Hematopoietic multipotent progenitor cell treated with erythropoietin and hydrocortisone succinate and interleukin-3 and kit ligand, for 4 days (in vitro differentiated cells): ENCODE data around the gene R3HDM1.

Experiments used
- DNase-seq: peaks from one replicate; pipeline ENCODE4 v3.0.0-alpha.2; 2015

Gene R3HDM1

GRCh38 chr2:135733045-135733444 is 201.8 kb downstream of the R3HDM1 start:
- DNase-seq: no peak

GRCh38 chr2:135736546-135736945 is 205.3 kb downstream of the R3HDM1 start:
- DNase-seq: no peak

- DNase-seq: peak; percentile 62
Observed at GRCh38 chr2:135740206-135740605, 208.9 kb downstream of the R3HDM1 start.

GRCh38 chr2:135741043-135741394 is 209.7 kb downstream of the R3HDM1 start:
- DNase-seq: no peak

DNA sequence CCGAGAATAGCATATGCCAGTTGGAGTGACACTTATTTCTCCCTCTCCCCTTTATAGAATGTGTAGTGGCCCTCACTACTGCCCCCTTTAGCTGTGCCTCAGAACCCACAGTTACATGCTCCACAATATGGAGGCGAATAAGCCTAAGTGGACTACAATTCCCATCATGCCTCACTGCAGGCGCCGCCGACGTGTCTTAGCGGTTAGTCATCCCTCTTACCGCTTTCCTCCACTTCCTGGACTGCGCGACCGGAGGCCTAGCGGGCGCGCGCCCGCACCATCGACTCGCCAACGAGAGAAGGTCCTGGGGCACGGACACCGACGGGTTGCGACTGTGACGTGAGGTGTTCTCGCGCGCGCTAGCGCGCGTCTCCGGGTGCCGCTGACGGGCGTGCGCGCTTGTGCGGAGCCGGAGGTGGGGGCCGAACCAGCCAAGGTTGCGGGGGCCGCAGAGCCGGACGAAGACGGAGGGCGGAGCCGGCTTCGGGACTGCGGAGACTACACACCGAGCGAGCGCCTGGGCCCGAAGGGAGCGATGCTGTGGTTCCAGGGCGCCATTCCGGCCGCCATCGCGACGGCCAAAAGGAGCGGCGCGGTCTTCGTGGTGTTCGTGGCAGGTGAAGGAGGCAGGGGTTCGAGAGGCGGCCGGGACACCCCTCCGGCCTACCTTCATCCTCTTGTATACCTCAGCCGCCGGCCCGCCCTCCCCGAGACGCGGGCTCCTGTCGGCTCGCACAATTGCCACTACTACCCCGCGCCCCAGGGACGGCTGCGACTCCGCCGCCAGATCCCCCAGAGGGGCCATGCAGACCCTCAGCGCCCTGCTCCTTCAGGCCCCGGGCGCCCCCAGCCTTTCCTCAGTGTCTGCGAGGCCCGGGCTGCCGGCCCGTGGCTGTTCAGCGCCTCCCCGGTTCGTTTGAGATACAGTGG is 210.4 kb downstream of the R3HDM1 start, which contains the start of gene UBXN4:
TSS of gene UBXN4 (plus strand) at position 461 of the 930 bp plus-strand sequence. CDS start at position 536, 75 bp downstream.
- DNase-seq: peak; percentile 99

GRCh38 chr2:135742325-135742757 is 211.1 kb downstream of the R3HDM1 start:
- peak; percentile 76 for DNase-seq

DNA sequence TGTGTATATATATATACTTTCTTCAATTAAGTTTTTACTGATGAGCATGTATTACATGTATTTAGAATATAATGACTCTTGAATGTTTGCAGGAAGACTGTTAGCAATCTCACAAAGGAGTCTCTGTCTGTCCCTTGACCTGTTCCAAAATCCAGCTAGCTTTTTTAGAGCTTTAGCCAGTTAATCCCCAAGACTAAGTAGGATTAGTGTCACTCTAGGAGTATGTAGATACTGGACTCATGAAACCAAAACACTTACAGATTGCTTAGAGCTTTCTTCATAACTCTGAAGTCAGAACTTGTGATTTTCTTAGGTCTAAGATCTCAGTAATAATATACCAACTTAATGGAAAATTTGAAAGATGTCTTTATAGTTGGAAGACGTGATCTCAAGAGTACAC is 212.6 kb downstream of the R3HDM1 start:
- DNase-seq: no peak

GRCh38 chr2:135744760-135745314 is 213.6 kb downstream of the R3HDM1 start:
- peak; percentile 70 for DNase-seq

GRCh38 chr2:135745545-135745944 is 214.3 kb downstream of the R3HDM1 start:
- no peak for DNase-seq

GRCh38 chr2:135755573-135755972 is 224.3 kb downstream of the R3HDM1 start:
- DNase-seq: no peak

DNA sequence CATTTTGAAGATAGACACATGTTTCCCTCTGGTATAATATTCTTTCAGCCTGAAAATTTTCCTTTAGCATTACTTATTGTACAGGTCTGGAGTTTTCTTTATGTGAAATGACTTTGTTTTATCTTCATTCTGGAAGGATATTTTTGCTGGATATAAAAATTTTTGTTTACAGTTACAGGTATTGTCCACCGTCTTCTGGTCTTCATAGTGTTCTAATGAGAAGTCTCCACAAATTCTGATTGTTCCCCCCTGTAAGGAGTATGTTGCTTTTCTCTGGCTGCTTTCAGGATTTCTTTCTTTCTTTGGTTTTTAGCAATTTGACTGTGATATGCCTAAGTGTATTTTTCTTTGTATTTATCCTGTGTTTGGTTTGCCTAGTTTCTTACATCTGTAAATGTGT is 225.4 kb downstream of the R3HDM1 start:
- no peak for DNase-seq

DNA sequence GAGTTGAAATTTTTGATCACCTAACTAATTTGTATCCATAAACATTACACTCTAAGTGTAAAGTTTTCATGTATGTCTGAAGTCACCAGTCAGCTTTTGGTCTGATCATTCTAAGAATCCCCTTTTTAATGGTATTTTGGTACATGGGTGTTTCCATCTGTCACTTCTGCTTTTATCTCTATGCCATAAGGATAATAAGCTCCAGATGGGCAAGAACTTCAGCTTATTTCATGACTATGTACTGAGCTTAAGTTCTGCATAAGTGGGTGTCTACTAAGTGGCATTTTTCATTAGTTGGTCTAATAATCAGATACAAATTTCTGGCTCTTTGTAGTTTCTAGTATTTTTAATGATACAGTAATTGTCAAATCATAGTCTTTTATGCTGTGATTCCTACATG is 230.7 kb downstream of the R3HDM1 start:
- DNase-seq: peak; percentile 28

DNA sequence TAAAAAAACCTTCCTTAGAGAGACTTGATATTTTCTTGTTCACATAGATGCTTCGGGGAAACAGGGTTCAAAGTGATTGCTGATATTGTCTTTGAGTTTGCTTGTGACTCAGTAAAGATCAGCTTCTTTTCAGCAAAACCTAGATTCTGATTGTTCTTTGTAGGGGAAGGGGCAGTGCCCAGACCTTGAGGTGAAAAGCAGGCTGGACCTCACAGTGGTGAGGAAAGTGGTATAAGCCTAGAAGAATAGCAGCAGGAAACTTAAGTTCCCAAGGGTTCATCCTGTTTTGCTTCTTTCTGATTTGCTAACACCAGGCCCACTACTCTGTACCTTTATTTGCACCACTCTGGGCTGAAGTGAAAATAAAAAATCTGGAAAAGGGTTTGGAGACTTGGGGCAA is 231.2 kb downstream of the R3HDM1 start:
- no peak for DNase-seq

DNA sequence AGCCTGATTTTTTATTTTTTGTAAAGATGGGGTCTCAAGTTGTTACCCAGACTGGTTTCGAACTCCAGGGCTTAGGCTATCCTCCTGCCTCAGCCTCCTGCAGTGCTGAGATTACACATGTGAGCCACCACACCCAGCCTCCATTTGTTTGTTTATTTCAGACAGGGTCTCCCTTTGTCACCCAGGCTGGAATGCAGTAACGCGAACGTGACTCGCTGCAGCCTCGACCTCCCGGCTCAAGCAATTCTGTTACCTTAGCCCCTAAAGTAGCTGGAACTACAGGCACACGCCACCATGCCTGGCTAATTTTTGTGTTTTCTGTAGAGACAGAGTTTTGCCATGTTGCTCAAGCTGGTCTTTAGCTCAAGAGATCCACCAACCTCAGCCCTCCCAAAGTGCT is 237.6 kb downstream of the R3HDM1 start:
- no peak for DNase-seq

DNA sequence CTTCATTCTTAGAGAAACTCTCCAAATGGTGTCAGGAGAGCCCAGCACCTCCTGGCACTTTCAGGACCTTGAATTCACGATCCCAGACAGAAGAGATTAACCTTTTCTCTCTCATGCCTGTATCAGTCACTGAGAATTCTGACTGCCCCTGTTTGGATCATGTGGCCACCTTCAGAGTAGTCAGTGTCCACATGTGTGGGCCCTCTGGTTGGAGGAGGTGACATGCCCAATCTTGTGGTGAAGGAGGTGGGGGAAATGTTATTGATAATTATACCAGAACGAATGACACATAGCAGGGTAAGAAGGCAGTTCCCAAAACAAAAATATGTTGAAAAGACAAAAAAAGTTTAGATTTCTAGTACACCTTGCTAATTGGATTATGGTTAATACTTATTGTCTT is 242.0 kb downstream of the R3HDM1 start:
- DNase-seq: no peak

- peak; percentile 24 for DNase-seq
Observed at GRCh38 chr2:135773917-135774316, 242.6 kb downstream of the R3HDM1 start.
